H1 (cell line): ENCODE measurements around the gene VWA5B2. TPM values are rescaled to one million over a fixed set of nuclear protein-coding genes. Genes with fewer than 3 reads are reported as not detected.

Experiments
- JUN ChIP-seq: IDR thresholded peaks from 2 replicates; pipeline ENCODE4 v1.6.1; 2011; ENCODE audit warnings: low read depth, mild to moderate bottlenecking, improper control_type of control experiment, low read length
- POLR2A ChIP-seq, 2 experiments: IDR thresholded peaks; 1 replicate in 1 of 2; 2 replicates in 1 of 2; pipeline ENCODE4 v1.6.1; 2011; ENCODE audit warnings: low read depth in 2 of 2, low read length in 2 of 2, mild to moderate bottlenecking in 2 of 2; ENCODE audit errors: control extremely low read depth in 1 of 2
- POLR2AphosphoS5 ChIP-seq: IDR thresholded peaks from 2 replicates; pipeline ENCODE4 v1.6.1; 2011; ENCODE audit warnings: low read depth, low read length
- polyA plus RNA-seq, 7 experiments: library from polyadenylated mRNA; depleted of rRNA in 3 of 7; stranded (reverse) in 5 of 7; unstranded in 2 of 7; fragments of >200 nt in 5 of 7; fragments of 200-250 nt in 2 of 7; gene quantifications; 1 replicate in 5 of 7; 2 replicates in 1 of 7; 4 replicates in 1 of 7; pipeline versions ENCODE4 v1.2.1 to v1.2.3, GENCODE V29; 2011 to 2013; ENCODE audit warnings: missing spikeins in 2 of 7, mixed read lengths in 2 of 7
- total RNA-seq: library from RNA; stranded (reverse); fragmentation: NEBNext Ultra II Directional; extraction: Animal tissue kit (Norgen Biotek cat#: 25700); gene quantifications from 2 replicates; pipeline ENCODE4 v1.2.1, GENCODE V29; 2021

VWA5B2 gene
- total and polyA plus RNA-seq, 2 of the 8 experiments (the other 6 are each of a cell fraction or from before 2014, with no cell fraction given): 0.53 to 0.56 TPM

DNA sequence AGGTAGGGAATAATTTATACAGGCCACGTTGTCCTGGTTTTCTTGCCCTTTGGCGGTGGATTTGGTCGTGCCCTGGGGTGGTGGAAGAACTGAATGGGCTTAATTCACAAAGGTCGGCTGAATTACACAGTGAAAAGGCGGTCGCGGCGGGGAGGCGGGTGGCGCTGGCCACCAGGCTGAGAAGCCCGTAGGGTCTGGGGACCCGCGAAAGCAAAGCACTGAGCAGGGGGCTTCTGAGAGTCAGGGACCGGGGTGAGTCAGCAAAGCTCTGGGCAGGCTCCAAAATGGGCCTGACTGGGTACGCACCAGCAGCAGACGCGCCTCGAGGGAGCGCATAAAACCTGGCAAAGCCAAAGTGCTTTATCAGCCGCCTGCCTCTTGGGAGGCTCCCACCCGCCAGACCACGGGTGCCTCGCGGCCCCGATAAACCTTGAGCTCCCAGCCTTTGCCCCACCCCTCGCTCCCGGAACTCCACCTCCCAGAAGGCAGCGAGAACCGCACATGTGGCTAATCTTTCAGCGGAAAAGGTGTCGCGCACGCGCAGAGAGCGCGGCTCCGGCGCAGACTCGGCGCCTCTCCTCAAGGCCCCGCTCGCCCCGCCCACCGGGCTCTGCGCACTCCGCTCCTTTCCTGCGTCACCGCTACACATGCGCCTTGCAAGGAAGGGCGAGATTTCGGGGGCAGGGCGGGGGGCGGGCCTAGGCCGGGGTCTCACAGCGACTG is 43.8 kb upstream of the VWA5B2 start (continued):
- peak; percentile 90 to 94 for TF ChIP-seq POLR2A (IDR thresholded peaks at IDR 0.05; ENCODE audit: control extremely low read depth in 1 of 2, low read depth in 2 of 2, low read length in 2 of 2)
- no peak for TF ChIP-seq JUN
- peak; percentile 66 for TF ChIP-seq POLR2AphosphoS5
